Mesodermal cell (in vitro differentiated cells): ENCODE data around the gene VEGFA.
"Not testable (repeated sequence)": the region's sequence is repeated elsewhere in the genome, so short reads cannot be mapped to it uniquely, and the experiment has no call there.

ENCODE experiments used
- H3K27ac ChIP-seq: 2 replicates; pipeline ENCODE4 v1.7.0; 2013; ENCODE audit warnings: mild to moderate bottlenecking, low read depth, low read length, moderate library complexity; ENCODE audit not compliant: severe bottlenecking
- H3K36me3 ChIP-seq: 2 replicates; pipeline ENCODE4 v1.7.1; 2013; ENCODE audit warnings: mild to moderate bottlenecking, low read length, moderate library complexity; ENCODE audit not compliant: control insufficient read depth, insufficient read depth
- H3K4me1 ChIP-seq: one replicate; pipeline ENCODE4 v1.7.1; 2013; ENCODE audit warnings: mild to moderate bottlenecking, low read length; ENCODE audit not compliant: insufficient read depth, control insufficient read depth, poor library complexity, severe bottlenecking
- H3K4me3 ChIP-seq: 2 replicates; pipeline ENCODE4 v1.7.0; 2013; ENCODE audit warnings: low read length, control low read depth, mild to moderate bottlenecking; ENCODE audit not compliant: insufficient read depth, poor library complexity, severe bottlenecking; ENCODE audit errors: extremely low read depth
- H3K9me3 ChIP-seq: 2 replicates; pipeline ENCODE4 v1.7.1; 2013; ENCODE audit warnings: mild to moderate bottlenecking, low read length, moderate library complexity; ENCODE audit not compliant: control insufficient read depth
- WGBS, 2 experiments: methylation state at CpG; one replicate each; pipeline ENCODE4 v1.1.5; 2013; ENCODE audit warnings: missing lambda C conversion rate in 2 of 2; ENCODE audit not compliant: insufficient coverage in 2 of 2; 5-methylcytosine and 5-hydroxymethylcytosine counted together

The VEGFA gene

GRCh38 chr6:43809417-43810305 is 39.6 kb downstream of the VEGFA start:
- no peaks in the 10 kb centered on the region for H3K9me3 ChIP-seq
- H3K4me1 ChIP-seq = peaks cover 17% of the 10 kb centered on the region
- H3K4me3 ChIP-seq = no peak overlapping the region
- H3K27ac ChIP-seq = no peak overlapping the region
- 82 to 84% methylated on average over 11 to 13 of the region's 14 CpGs for WGBS, 2 experiments
- H3K36me3 ChIP-seq = no peaks in the 10 kb centered on the region

DNA sequence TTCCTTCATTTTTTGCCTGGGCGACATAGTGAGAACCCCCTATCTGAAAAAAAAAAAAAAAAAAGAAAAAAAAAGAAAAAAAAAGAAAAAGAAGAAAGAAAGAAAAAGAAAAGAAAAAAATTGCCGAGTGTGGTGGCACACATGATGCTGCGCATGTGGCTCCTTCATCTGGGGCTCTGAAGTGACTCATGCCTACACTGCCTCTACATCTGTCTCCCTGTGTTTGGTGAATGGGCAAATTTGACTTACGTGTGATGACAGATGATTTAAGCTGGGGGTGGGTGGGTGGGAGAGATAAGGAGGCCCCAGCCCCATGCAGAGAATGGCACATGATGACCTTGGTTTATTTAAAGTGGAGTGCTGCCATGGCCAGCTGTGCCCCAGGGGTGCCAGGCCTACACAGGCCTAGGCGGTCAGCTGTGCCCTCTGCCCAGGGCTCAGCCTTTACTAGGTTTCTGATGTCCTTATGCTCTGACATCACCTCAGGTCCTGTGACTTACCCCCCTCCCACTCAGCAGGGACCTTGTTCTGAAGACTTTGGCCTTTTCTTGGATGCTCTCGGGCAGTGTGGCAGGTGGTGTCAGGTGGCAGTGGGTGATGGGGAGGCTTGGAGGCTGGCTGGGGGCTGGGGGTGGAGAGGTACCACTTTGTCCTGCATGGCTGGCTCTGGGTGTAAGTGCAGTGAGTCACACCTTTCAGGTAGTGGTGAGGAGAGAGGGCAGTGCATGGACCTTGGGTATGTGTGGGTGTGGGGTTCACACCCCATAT is 41.1 kb downstream of the VEGFA start:
- H3K27ac ChIP-seq = no peak overlapping the region
- 78 to 89% methylated on average over 3 of the region's 6 CpGs for WGBS, 2 experiments
- H3K9me3 ChIP-seq = no peaks in the 10 kb centered on the region
- no peaks in the 10 kb centered on the region for H3K36me3 ChIP-seq
- no peak overlapping the region for H3K4me3 ChIP-seq
- peaks cover 17% of the 10 kb centered on the region for H3K4me1 ChIP-seq

DNA sequence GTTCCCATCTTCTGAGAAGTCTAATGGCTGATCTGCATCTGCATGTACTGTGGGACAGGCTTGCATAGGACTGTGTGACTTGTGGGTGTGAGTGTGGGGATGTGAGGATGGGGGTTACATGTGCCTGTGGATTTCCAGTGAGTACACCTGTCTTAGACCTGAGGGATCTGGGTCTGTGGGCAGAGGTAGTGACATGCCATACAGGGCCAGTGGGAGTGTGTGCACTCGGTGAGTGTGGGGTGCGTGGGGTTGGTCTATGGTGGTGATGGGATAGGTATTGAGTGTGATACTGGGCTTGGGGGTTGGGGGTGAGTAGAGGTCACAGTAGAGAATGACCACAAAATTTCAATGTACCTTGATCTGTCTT is 41.7 kb downstream of the VEGFA start:
- WGBS, 2 experiments = 100% methylated on average over 2 of the region's 2 CpGs; no CpG with 5 or more reads in 1 of the 2 experiments
- H3K27ac ChIP-seq = no peak overlapping the region
- peaks cover 13% of the 10 kb centered on the region for H3K4me1 ChIP-seq
- H3K4me3 ChIP-seq = no peak overlapping the region
- no peaks in the 10 kb centered on the region for H3K9me3 ChIP-seq
- H3K36me3 ChIP-seq = no peaks in the 10 kb centered on the region

GRCh38 chr6:43812850-43813578 is 43.0 kb downstream of the VEGFA start:
- Histone ChIP-seq H3K4me3 (no peak overlapping the region), H3K4me1 (peaks cover 6% of the 10 kb centered on the region), H3K36me3 (no peaks in the 10 kb centered on the region), H3K9me3 (no peaks in the 10 kb centered on the region), H3K27ac (no peak overlapping the region)
- WGBS, 2 experiments = 81% methylated on average over 7 of the region's 8 CpGs

DNA sequence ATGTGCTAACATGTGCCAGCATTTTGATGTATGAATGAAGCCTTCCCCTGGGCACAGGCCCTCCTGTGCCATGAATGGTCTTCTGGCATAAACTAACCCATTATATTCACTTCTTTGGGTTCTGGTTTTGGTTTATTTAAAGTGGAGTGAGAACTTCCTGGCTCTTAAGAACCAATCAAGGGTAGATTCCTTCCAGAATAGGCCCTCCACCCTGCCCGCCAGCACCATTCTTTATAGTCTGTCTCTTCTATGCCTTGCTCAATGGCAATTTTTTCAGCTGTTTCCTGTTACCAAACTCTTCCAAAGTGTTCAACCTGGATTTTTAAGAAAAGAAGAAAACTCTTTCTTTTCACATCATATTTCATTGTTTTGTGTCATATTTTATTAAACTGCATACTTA is 44.1 kb downstream of the VEGFA start:
- Histone ChIP-seq H3K27ac (no peak overlapping the region), H3K4me3 (no peak overlapping the region), H3K36me3 (no peaks in the 10 kb centered on the region), H3K9me3 (no peaks in the 10 kb centered on the region), H3K4me1 (peaks cover 6% of the 10 kb centered on the region)
- WGBS, 2 experiments = 100% methylated on average over 1 of the region's 1 CpG

DNA sequence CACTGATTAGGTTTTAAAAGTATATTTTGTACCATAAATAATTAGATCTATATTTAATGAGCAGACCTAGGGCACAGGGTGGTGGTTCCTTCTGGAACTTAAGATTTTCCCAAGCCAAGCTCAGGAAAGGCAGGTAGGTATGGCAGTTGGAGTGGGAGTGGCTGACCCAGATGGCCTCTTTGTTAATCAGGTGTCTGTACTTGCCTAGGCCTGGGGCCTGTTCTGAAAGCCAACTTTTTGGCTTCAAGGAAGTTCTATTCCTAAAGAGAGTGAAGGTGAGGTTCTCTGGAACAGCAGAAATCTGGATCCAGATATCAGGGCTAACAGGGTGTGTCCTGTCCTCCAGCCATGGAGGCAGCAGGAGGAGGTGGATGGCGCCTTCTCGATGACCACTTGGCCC is 44.9 kb downstream of the VEGFA start:
- H3K27ac ChIP-seq = no peak overlapping the region
- H3K4me1 ChIP-seq = peaks cover 2% of the 10 kb centered on the region
- H3K9me3 ChIP-seq = no peaks in the 10 kb centered on the region
- H3K4me3 ChIP-seq = no peak overlapping the region
- no peaks in the 10 kb centered on the region for H3K36me3 ChIP-seq
- WGBS, 2 experiments = 50% methylated on average over 2 of the region's 2 CpGs

GRCh38 chr6:43817192-43817591 is 47.2 kb downstream of the VEGFA start:
- Histone ChIP-seq H3K27ac (no peak overlapping the region), H3K4me1 (no peaks in the 10 kb centered on the region), H3K4me3 (no peak overlapping the region), H3K36me3 (no peaks in the 10 kb centered on the region), H3K9me3 (no peaks in the 10 kb centered on the region)
- 66 to 81% methylated on average over 2 to 4 of the region's 4 CpGs for WGBS, 2 experiments

DNA sequence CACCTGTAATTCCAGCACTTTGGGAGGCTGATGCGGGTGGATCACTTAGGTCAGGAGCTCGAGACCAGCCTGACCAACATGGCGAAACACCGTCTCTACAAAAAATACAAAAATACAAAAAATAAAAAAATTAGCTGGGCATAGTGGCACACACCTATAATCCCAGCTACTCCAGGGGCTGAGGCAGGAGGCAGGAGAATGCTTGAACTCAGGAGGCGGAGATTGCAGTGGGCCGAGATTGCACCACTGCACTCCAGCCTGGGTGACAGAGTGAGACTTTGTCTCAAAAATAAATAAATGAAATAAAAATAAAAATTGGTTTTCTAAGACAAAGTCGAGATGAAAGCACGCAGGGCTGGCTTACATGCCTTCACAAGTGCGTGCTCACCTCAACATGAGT is 49.0 kb downstream of the VEGFA start:
- H3K4me1 ChIP-seq, H3K9me3 ChIP-seq, H3K4me3 ChIP-seq, H3K36me3 ChIP-seq, H3K27ac ChIP-seq: not testable (repeated sequence)
- 81 to 90% methylated on average over 5 of the region's 9 CpGs for WGBS, 2 experiments

GRCh38 chr6:43819958-43820357 is 49.9 kb downstream of the VEGFA start:
- Histone ChIP-seq H3K27ac (no peak overlapping the region), H3K4me1 (no peaks in the 10 kb centered on the region), H3K9me3 (no peaks in the 10 kb centered on the region), H3K4me3 (no peak overlapping the region), H3K36me3 (no peaks in the 10 kb centered on the region)
- 58 to 89% methylated on average over 2 to 4 of the region's 5 CpGs for WGBS, 2 experiments

DNA sequence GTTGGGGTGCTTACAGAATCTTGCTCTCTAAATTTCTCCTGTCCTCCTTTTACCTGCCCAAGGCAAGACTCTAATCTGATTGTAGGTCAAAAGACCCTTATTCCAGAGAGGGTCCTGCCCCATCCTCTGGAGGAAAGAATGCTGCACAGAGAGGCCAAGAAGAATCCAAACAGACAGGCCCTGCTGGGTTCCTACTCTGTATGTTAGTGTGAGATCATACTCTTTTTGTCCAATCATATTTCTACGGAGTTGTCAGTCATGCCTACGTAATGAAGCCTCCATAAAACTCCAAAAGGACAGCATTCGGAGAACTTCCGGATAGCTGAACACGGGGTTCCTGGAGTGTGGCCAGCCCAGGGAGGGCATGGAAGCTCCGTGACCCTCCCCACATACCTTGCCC is 50.5 kb downstream of the VEGFA start:
- H3K4me1 ChIP-seq = peaks cover under 1% of the 10 kb centered on the region
- WGBS, 2 experiments = 84 to 100% methylated on average over 2 to 5 of the region's 6 CpGs
- no peak overlapping the region for H3K4me3 ChIP-seq
- H3K9me3 ChIP-seq = no peaks in the 10 kb centered on the region
- H3K27ac ChIP-seq = no peak overlapping the region
- no peaks in the 10 kb centered on the region for H3K36me3 ChIP-seq
